Chondrocyte (in vitro differentiated cells): ENCODE results near the gene LMAN1. TPM values are rescaled to one million over a fixed set of nuclear protein-coding genes. Genes with fewer than 3 reads are reported as not detected.

Experiments
- DNase-seq: peaks from one replicate; pipeline ENCODE4 v3.0.0; 2021; ENCODE audit warnings: mixed read lengths, low spot score
- H3K27ac Mint-ChIP-seq: one replicate; pipeline ENCODE4 v1.8.0; 2021; ENCODE audit warnings: mild to moderate bottlenecking, moderate library complexity, mixed read lengths; ENCODE audit not compliant: unreplicated experiment
- H3K27me3 Mint-ChIP-seq: 2 replicates; pipeline ENCODE4 v1.8.0; 2021; ENCODE audit warnings: low read depth, mixed read lengths
- H3K36me3 Mint-ChIP-seq: 2 replicates; pipeline ENCODE4 v1.8.0; 2021; ENCODE audit warnings: low read depth, mixed read lengths
- H3K4me1 Mint-ChIP-seq: 2 replicates; pipeline ENCODE4 v1.8.0; 2021; ENCODE audit warnings: low read depth, mild to moderate bottlenecking, mixed read lengths
- H3K4me3 Mint-ChIP-seq: one replicate; pipeline ENCODE4 v1.8.0; 2021; ENCODE audit warnings: mild to moderate bottlenecking, moderate library complexity, mixed read lengths; ENCODE audit not compliant: unreplicated experiment
- H3K9me3 Mint-ChIP-seq: 2 replicates; pipeline ENCODE4 v1.8.0; 2021; ENCODE audit warnings: low read depth, mixed read lengths
- CTCF ChIP-seq: fragments of 200-600 bp; sonication (generic); IDR thresholded peaks from 2 replicates; pipeline ENCODE4 v1.5.0; 2021; ENCODE audit warnings: antibody characterized with exemption, mild to moderate bottlenecking, moderate library complexity
- total RNA-seq: library from RNA; stranded (reverse); gene quantifications from 3 replicates; pipeline ENCODE4 v1.2.1, GENCODE V29; 2021

LMAN1 gene
- total RNA-seq, 1 donor from 2014 or later, result 108 TPM

DNA sequence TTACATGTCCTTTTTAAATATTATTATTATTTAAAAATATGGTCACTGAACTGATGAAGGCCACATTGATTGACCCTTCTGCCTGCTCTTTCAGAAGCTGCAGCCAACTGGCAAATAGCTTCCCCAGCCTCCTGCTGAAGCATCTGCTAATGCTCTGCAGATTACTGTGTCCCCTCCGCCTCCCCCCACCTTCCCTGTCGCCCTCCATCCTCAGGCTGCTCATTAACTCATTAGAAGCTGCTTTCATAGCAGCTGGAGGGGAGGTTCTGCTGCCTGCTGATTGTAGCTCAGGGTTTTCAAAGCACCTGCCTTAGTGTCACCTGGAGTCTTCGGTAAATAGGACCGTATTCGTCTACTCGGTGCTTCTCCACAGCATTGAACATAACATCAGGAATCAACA lies 24.8 kb upstream of the LMAN1 start:
- no peak for TF ChIP-seq CTCF
- peaks cover 3% of the 10 kb centered on the region for H3K4me1 Mint-ChIP-seq
- no peaks in the 10 kb centered on the region for H3K36me3 Mint-ChIP-seq
- no peak overlapping the region for H3K4me3 Mint-ChIP-seq
- H3K27me3 Mint-ChIP-seq, result peaks cover 14% of the 10 kb centered on the region
- DNase-seq, result no peak
- H3K9me3 Mint-ChIP-seq, result peaks cover 3% of the 10 kb centered on the region
- no peak overlapping the region for H3K27ac Mint-ChIP-seq

- no peak for DNase-seq
- Mint-ChIP-seq H3K27me3 (peaks cover 29% of the 10 kb centered on the region), H3K4me3 (no peak overlapping the region), H3K27ac (no peak overlapping the region), H3K4me1 (no peaks in the 10 kb centered on the region), H3K9me3 (peaks cover 3% of the 10 kb centered on the region), H3K36me3 (no peaks in the 10 kb centered on the region)
- TF ChIP-seq CTCF, result no peak
Measured at GRCh38 chr18:59382383-59382782, 23.3 kb upstream of the LMAN1 start.

DNA sequence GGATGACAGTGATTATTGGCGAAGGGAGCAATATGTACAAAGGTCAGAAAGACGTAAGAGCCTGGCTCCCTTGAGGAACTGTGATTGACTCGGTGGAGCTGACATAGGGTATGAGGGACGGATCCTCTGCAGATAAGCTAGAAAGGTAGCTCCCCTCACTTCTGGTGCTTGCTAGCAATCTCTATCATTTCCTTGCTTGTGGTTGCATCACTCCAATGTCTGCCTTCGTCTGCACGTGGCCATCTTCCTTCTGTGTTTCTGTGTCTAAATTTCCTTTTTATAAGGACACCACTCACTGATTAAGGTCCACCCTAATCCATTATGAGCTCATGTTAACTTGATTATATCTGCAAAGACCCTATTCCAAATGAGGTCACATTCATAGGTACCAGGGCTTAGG lies 22.9 kb upstream of the LMAN1 start:
- Mint-ChIP-seq H3K4me3 (no peak overlapping the region), H3K9me3 (peaks cover 3% of the 10 kb centered on the region), H3K27me3 (peaks cover 30% of the 10 kb centered on the region), H3K4me1 (no peaks in the 10 kb centered on the region), H3K27ac (no peak overlapping the region), H3K36me3 (no peaks in the 10 kb centered on the region)
- no peak for TF ChIP-seq CTCF
- no peak for DNase-seq

GRCh38 chr18:59380706-59381105 lies 21.6 kb upstream of the LMAN1 start:
- Mint-ChIP-seq H3K4me3 (no peak overlapping the region), H3K9me3 (peaks cover 3% of the 10 kb centered on the region), H3K4me1 (no peaks in the 10 kb centered on the region), H3K27ac (no peak overlapping the region), H3K36me3 (no peaks in the 10 kb centered on the region), H3K27me3 (peaks cover 28% of the 10 kb centered on the region)
- no peak for DNase-seq
- no peak for TF ChIP-seq CTCF

DNA sequence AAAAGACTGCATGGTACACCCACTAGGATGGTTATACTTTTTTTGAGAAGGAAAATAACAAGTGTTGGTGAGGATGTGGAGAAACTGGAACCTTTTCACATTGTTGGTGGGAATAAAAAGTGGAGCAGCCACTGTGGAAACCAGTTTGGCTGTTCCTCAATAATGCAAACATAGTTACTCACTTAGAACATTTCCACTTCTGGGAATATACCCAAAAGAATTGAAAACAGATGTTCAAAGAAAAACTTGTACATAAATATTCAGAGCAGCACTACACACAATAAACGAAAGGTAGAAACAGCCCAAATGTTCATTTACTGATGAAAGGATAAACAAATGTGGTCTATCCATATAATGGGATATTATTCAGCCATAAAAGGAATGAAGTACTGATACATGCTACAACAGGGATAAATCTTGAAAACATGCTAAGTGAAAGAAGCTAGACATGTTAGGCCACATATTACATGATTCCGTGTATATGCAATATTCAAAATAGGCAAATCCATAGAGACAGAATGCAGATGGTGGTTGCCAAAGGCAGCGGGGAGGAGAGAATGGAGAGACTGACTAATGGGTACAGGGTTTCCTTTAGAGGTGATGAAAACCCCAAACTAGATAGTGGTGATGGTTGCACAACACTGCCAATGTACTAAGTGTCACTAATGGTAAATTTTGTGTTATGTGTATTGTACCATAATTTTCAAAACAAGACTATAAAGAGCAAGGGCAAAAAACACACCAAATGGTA lies 20.9 kb upstream of the LMAN1 start:
- peaks cover 28% of the 10 kb centered on the region for H3K27me3 Mint-ChIP-seq
- TF ChIP-seq CTCF, result no peak
- no peak overlapping the region for H3K27ac Mint-ChIP-seq
- DNase-seq, result no peak
- no peaks in the 10 kb centered on the region for H3K4me1 Mint-ChIP-seq
- H3K36me3 Mint-ChIP-seq, result no peaks in the 10 kb centered on the region
- H3K4me3 Mint-ChIP-seq, result no peak overlapping the region
- peaks cover 3% of the 10 kb centered on the region for H3K9me3 Mint-ChIP-seq
